ENCODE results near the gene ADGB. TPM values are rescaled to one million over a fixed set of nuclear protein-coding genes. Genes with fewer than 3 reads are reported as not detected.

ADGB gene
- total RNA-seq, 1 experiment from 2014 or later: not detected

- no peak overlapping the region for H3K4me2 ChIP-seq (ENCODE audit: low read length)
- H4K20me1 ChIP-seq (ENCODE audit: low read length): no peaks in the 10 kb centered on the region
- no peaks in the 10 kb centered on the region for H3F3A ChIP-seq (ENCODE audit: low read length, unreplicated experiment)
- no peaks in the 10 kb centered on the region for H3K79me2 ChIP-seq (ENCODE audit: low read length)
- DNase-seq: no peak
- no peaks in the 10 kb centered on the region for H3K9me2 ChIP-seq (replicated peaks; ENCODE audit: low read length)
- no peak overlapping the region for H2AFZ ChIP-seq (ENCODE audit: low read length)
- no peak overlapping the region for H3K9ac ChIP-seq (ENCODE audit: low read length)
- no peak for ATAC-seq
- no peaks in the 10 kb centered on the region for H3K4me1 ChIP-seq (ENCODE audit: insufficient read depth, low read length)
- BruUV-seq (replicated peaks): no TSS peak
- no peaks in the 10 kb centered on the region for H3K36me3 ChIP-seq (ENCODE audit: low read depth, low read length)
- no peaks in the 10 kb centered on the region for H3K9me3 ChIP-seq (ENCODE audit: low read length)
- CTCF ChIA-PET: no interaction called here
- TF ChIP-seq EZH2phosphoT487 (IDR thresholded peaks at IDR 0.05; ENCODE audit: borderline replicate concordance, low read length): no peak
- TF ChIP-seq EZH2 (IDR thresholded peaks at IDR 0.05; ENCODE audit: low read length, unreplicated experiment): no peak
- H3K27ac ChIP-seq (ENCODE audit: low read length): no peak overlapping the region
- H3K27me3 ChIP-seq (ENCODE audit: low read length): peaks cover 23% of the 10 kb centered on the region; the same call in 1 of the 2 replicates
- no peak overlapping the region for H3K4me3 ChIP-seq (ENCODE audit: low read length)
- POLR2A ChIA-PET (ENCODE audit: unreplicated experiment): no interaction called here
- intact Hi-C loops (cut with micrococcal nuclease): no loop called here
These were observed 80.6 kb downstream of the ADGB start for GRCh38 chr6:146679386-146679785.

GRCh38 chr6:146682919-146683318 is 84.1 kb downstream of the ADGB start:
- Histone ChIP-seq H3K36me3 (ENCODE audit: low read depth, low read length) (no peaks in the 10 kb centered on the region), H4K20me1 (ENCODE audit: low read length) (no peaks in the 10 kb centered on the region), H3K27me3 (ENCODE audit: low read length) (peaks cover 33% of the 10 kb centered on the region; the same call in 1 of the 2 replicates), H3K4me2 (ENCODE audit: low read length) (no peak overlapping the region), H3K9me2 (replicated peaks; ENCODE audit: low read length) (no peaks in the 10 kb centered on the region), H2AFZ (ENCODE audit: low read length) (no peak overlapping the region), H3K4me1 (ENCODE audit: insufficient read depth, low read length) (no peaks in the 10 kb centered on the region), H3K9me3 (ENCODE audit: low read length) (no peaks in the 10 kb centered on the region), H3K79me2 (ENCODE audit: low read length) (no peaks in the 10 kb centered on the region), H3K27ac (ENCODE audit: low read length) (no peak overlapping the region), H3K9ac (ENCODE audit: low read length) (no peak overlapping the region), H3K4me3 (ENCODE audit: low read length) (no peak overlapping the region), H3F3A (ENCODE audit: low read length, unreplicated experiment) (no peaks in the 10 kb centered on the region)
- ATAC-seq: no peak
- POLR2A ChIA-PET (ENCODE audit: unreplicated experiment): no interaction called here
- TF ChIP-seq CTCF (conservative IDR thresholded peaks at IDR 0.05; ENCODE audit: low read depth, low read length) (no peak), EZH2phosphoT487 (IDR thresholded peaks at IDR 0.05; ENCODE audit: borderline replicate concordance, low read length) (no peak), EZH2 (IDR thresholded peaks at IDR 0.05; ENCODE audit: low read length, unreplicated experiment) (no peak)
- no peak for DNase-seq
- BruUV-seq (replicated peaks): no TSS peak
- intact Hi-C loops (cut with micrococcal nuclease): no loop called here
- CTCF ChIA-PET: no interaction called here

GRCh38 chr6:146689806-146690205 is 91.0 kb downstream of the ADGB start:
- DNase-seq (no peak), ATAC-seq (no peak)
- H3K27ac ChIP-seq (ENCODE audit: low read length): no peak overlapping the region
- intact Hi-C loops (cut with micrococcal nuclease): no loop called here
- no peak overlapping the region for H3K4me2 ChIP-seq (ENCODE audit: low read length)
- H2AFZ ChIP-seq (ENCODE audit: low read length): no peak overlapping the region
- H3K27me3 ChIP-seq (ENCODE audit: low read length): peaks cover 41% of the 10 kb centered on the region
- POLR2A ChIA-PET (ENCODE audit: unreplicated experiment): no interaction called here
- no peaks in the 10 kb centered on the region for H3K9me3 ChIP-seq (ENCODE audit: low read length)
- H4K20me1 ChIP-seq (ENCODE audit: low read length): no peaks in the 10 kb centered on the region
- no peak for TF ChIP-seq CTCF (conservative IDR thresholded peaks at IDR 0.05; ENCODE audit: low read depth, low read length)
- TF ChIP-seq EZH2 (IDR thresholded peaks at IDR 0.05; ENCODE audit: low read length, unreplicated experiment): no peak
- TF ChIP-seq EZH2phosphoT487 (IDR thresholded peaks at IDR 0.05; ENCODE audit: borderline replicate concordance, low read length): no peak
- no peaks in the 10 kb centered on the region for H3F3A ChIP-seq (ENCODE audit: low read length, unreplicated experiment)
- no peak overlapping the region for H3K4me3 ChIP-seq (ENCODE audit: low read length)
- CTCF ChIA-PET: no interaction called here
- no peaks in the 10 kb centered on the region for H3K36me3 ChIP-seq (ENCODE audit: low read depth, low read length)
- no TSS peak for BruUV-seq (replicated peaks)
- H3K79me2 ChIP-seq (ENCODE audit: low read length): no peaks in the 10 kb centered on the region
- H3K9ac ChIP-seq (ENCODE audit: low read length): no peak overlapping the region
- no peaks in the 10 kb centered on the region for H3K4me1 ChIP-seq (ENCODE audit: insufficient read depth, low read length)
- no peaks in the 10 kb centered on the region for H3K9me2 ChIP-seq (replicated peaks; ENCODE audit: low read length)
